MG63 (cell line): Measurements from ENCODE around the gene EPO. TPM values are rescaled to one million over a fixed set of nuclear protein-coding genes. Genes with fewer than 3 reads are reported as not detected.
"Not testable (repeated sequence)": the region's sequence is repeated elsewhere in the genome, so short reads cannot be mapped to it uniquely, and the experiment has no call there.

Source experiments
- DNase-seq: peaks from one replicate; pipeline ENCODE4 v3.0.0-alpha.2; 2020
- H3K27me3 ChIP-seq: fragments of 250-450 bp; sonication (Bioruptor Pico); 2 replicates; pipeline ENCODE4 v1.5.1; 2020; ENCODE audit warnings: mild to moderate bottlenecking, moderate library complexity
- H3K36me3 ChIP-seq: fragments of 250-450 bp; sonication (Bioruptor Pico); 2 replicates; pipeline ENCODE4 v1.5.1; 2020; ENCODE audit warnings: mild to moderate bottlenecking, moderate library complexity
- H3K4me3 ChIP-seq: fragments of 250-450 bp; sonication (Bioruptor Pico); 2 replicates; pipeline ENCODE4 v1.5.1; 2020; ENCODE audit warnings: mild to moderate bottlenecking, moderate library complexity
- H3K9me3 ChIP-seq: fragments of 250-450 bp; sonication (Bioruptor Pico); 2 replicates; pipeline ENCODE4 v1.5.1; 2020; ENCODE audit warnings: mild to moderate bottlenecking, moderate library complexity
- total RNA-seq: library from RNA; depleted of rRNA; stranded (reverse); fragments of >200 nt; shearing (Covaris generic); gene quantifications from 2 replicates; pipeline ENCODE4 v1.2.3, GENCODE V29; 2014; ENCODE audit warnings: low replicate concordance

The EPO gene
- total RNA-seq, 1 experiment from 2014 or later: not detected

GRCh38 chr7:100719523-100720278 lies 567 bp upstream of the EPO start:
- H3K27me3 ChIP-seq: no peaks in the 10 kb centered on the region

GRCh38 chr7:100720671-100721504 lies 620 bp downstream of the EPO start:
- H3K27me3 ChIP-seq: no peaks in the 10 kb centered on the region
- DNase-seq: no peak
- no peaks in the 10 kb centered on the region for H3K36me3 ChIP-seq
- no peaks in the 10 kb centered on the region for H3K9me3 ChIP-seq
- H3K4me3 ChIP-seq: no peak overlapping the region

More at GRCh38 chr7:100719523-100720278, 567 bp upstream of the EPO start:
- no peak for DNase-seq
- Histone ChIP-seq H3K36me3 (no peaks in the 10 kb centered on the region), H3K4me3 (no peak overlapping the region), H3K9me3 (no peaks in the 10 kb centered on the region)

- Histone ChIP-seq H3K4me3 (no peak overlapping the region), H3K9me3 (no peaks in the 10 kb centered on the region), H3K36me3 (no peaks in the 10 kb centered on the region), H3K27me3 (no peaks in the 10 kb centered on the region)
- DNase-seq: no peak
Observed at GRCh38 chr7:100721505-100721812, 1.2 kb downstream of the EPO start.

GRCh38 chr7:100722480-100723212 lies 2.4 kb downstream of the EPO start:
- DNase-seq: no peak
- no peak overlapping the region for H3K4me3 ChIP-seq

GRCh38 chr7:100723732-100724275 lies 3.5 kb downstream of the EPO start:
- Histone ChIP-seq H3K9me3 (no peaks in the 10 kb centered on the region), H3K36me3 (no peaks in the 10 kb centered on the region), H3K4me3 (no peak overlapping the region), H3K27me3 (no peaks in the 10 kb centered on the region)
- DNase-seq: no peak

More at GRCh38 chr7:100722480-100723212, 2.4 kb downstream of the EPO start:
- Histone ChIP-seq H3K36me3 (no peaks in the 10 kb centered on the region), H3K27me3 (no peaks in the 10 kb centered on the region), H3K9me3 (no peaks in the 10 kb centered on the region)

- not testable (repeated sequence) for DNase-seq, H3K9me3 ChIP-seq, H3K4me3 ChIP-seq, H3K27me3 ChIP-seq, H3K36me3 ChIP-seq
Observed at GRCh38 chr7:100724364-100724763, 4.1 kb downstream of the EPO start.

- Histone ChIP-seq H3K27me3 (no peaks in the 10 kb centered on the region), H3K4me3 (no peak overlapping the region), H3K9me3 (no peaks in the 10 kb centered on the region), H3K36me3 (no peaks in the 10 kb centered on the region)
- peak; percentile 79 for DNase-seq
Observed at GRCh38 chr7:100726996-100727761, 6.9 kb downstream of the EPO start.

GRCh38 chr7:100728196-100728595 lies 7.9 kb downstream of the EPO start:
- Histone ChIP-seq H3K36me3 (no peaks in the 10 kb centered on the region), H3K27me3 (no peaks in the 10 kb centered on the region), H3K9me3 (no peaks in the 10 kb centered on the region), H3K4me3 (no peak overlapping the region)
- DNase-seq: no peak

GRCh38 chr7:100730136-100730800 lies 10.0 kb downstream of the EPO start:
- Histone ChIP-seq H3K4me3 (no peak overlapping the region), H3K36me3 (no peaks in the 10 kb centered on the region), H3K27me3 (no peaks in the 10 kb centered on the region), H3K9me3 (no peaks in the 10 kb centered on the region)
- DNase-seq: no peak

GRCh38 chr7:100731937-100732636 lies 11.8 kb downstream of the EPO start:
- H3K27me3 ChIP-seq: no peaks in the 10 kb centered on the region
- no peaks in the 10 kb centered on the region for H3K36me3 ChIP-seq
- H3K4me3 ChIP-seq: no peak overlapping the region
- no peaks in the 10 kb centered on the region for H3K9me3 ChIP-seq
- no peak for DNase-seq

- Histone ChIP-seq H3K36me3 (no peaks in the 10 kb centered on the region), H3K9me3 (no peaks in the 10 kb centered on the region), H3K27me3 (no peaks in the 10 kb centered on the region), H3K4me3 (no peak overlapping the region)
- no peak for DNase-seq
Observed at GRCh38 chr7:100735730-100736129, 15.5 kb downstream of the EPO start.

GRCh38 chr7:100736671-100737070 lies 16.4 kb downstream of the EPO start:
- no peaks in the 10 kb centered on the region for H3K9me3 ChIP-seq
- DNase-seq: no peak
- H3K4me3 ChIP-seq: no peak overlapping the region
- H3K27me3 ChIP-seq: no peaks in the 10 kb centered on the region
- H3K36me3 ChIP-seq: no peaks in the 10 kb centered on the region

- no peak for DNase-seq
- Histone ChIP-seq H3K4me3 (no peak overlapping the region), H3K36me3 (no peaks in the 10 kb centered on the region), H3K27me3 (no peaks in the 10 kb centered on the region), H3K9me3 (no peaks in the 10 kb centered on the region)
Observed at GRCh38 chr7:100739934-100740333, 19.7 kb downstream of the EPO start.

GRCh38 chr7:100744605-100745004 lies 24.3 kb downstream of the EPO start:
- H3K9me3 ChIP-seq: no peaks in the 10 kb centered on the region
- H3K27me3 ChIP-seq: no peaks in the 10 kb centered on the region
- H3K4me3 ChIP-seq: peak overlapping the region; percentile 55
- no peaks in the 10 kb centered on the region for H3K36me3 ChIP-seq
- no peak for DNase-seq

- Histone ChIP-seq H3K36me3 (no peaks in the 10 kb centered on the region), H3K4me3 (peak overlapping the region; percentile 55), H3K9me3 (no peaks in the 10 kb centered on the region), H3K27me3 (no peaks in the 10 kb centered on the region)
- peak; percentile 87 for DNase-seq
Observed at GRCh38 chr7:100745184-100745583, 24.9 kb downstream of the EPO start.
